OCI-LY1 (cell line): Measurements from ENCODE around the gene MCC.

Source experiments
- H2AFZ ChIP-seq: fragments of 200-600 bp; sonication (generic), shearing (Covaris generic); 2 replicates; pipeline ENCODE4 v1.6.0; 2014; ENCODE audit warnings: antibody characterized with exemption, mild to moderate bottlenecking, low read length
- H3F3A ChIP-seq: fragments of 200-600 bp; sonication (generic), shearing (Covaris generic); 2 replicates; pipeline ENCODE4 v1.6.0; 2014; ENCODE audit warnings: mild to moderate bottlenecking, antibody characterized with exemption, low read length, moderate library complexity; ENCODE audit not compliant: insufficient read depth
- H3K27ac ChIP-seq: fragments of 200-600 bp; sonication (generic); 2 replicates; pipeline ENCODE4 v1.5.1; 2014; ENCODE audit warnings: low read length, mixed run types, mild to moderate bottlenecking, low read depth; ENCODE audit not compliant: poor library complexity, severe bottlenecking
- H3K27me3 ChIP-seq: fragments of 200-600 bp; sonication (generic); 2 replicates; pipeline ENCODE4 v1.6.0; 2014; ENCODE audit warnings: antibody characterized with exemption, mild to moderate bottlenecking, low read length, moderate library complexity; ENCODE audit not compliant: insufficient read depth
- H3K36me3 ChIP-seq: fragments of 200-600 bp; sonication (generic); 2 replicates; pipeline ENCODE4 v1.6.1; 2014; ENCODE audit warnings: mild to moderate bottlenecking, antibody characterized with exemption, low read length, moderate library complexity, mixed read lengths; ENCODE audit not compliant: insufficient read depth
- H3K4me1 ChIP-seq: fragments of 200-600 bp; sonication (generic); 2 replicates; pipeline ENCODE4 v1.5.1; 2014; ENCODE audit warnings: mild to moderate bottlenecking, low read length, moderate library complexity; ENCODE audit not compliant: insufficient read depth, severe bottlenecking
- H3K4me2 ChIP-seq: fragments of 200-600 bp; sonication (generic), shearing (Covaris generic); 2 replicates; pipeline ENCODE4 v1.6.1; 2014; ENCODE audit warnings: low read length
- H3K4me3 ChIP-seq: fragments of 200-600 bp; sonication (generic); 2 replicates; pipeline ENCODE4 v1.5.1; 2014; ENCODE audit warnings: low read length, low read depth, mild to moderate bottlenecking, mixed read lengths; ENCODE audit not compliant: poor library complexity, severe bottlenecking
- H3K79me2 ChIP-seq: fragments of 200-600 bp; shearing (Covaris generic); 2 replicates; pipeline ENCODE4 v1.6.1; 2016; ENCODE audit warnings: mixed run types, low read length, mixed read lengths; ENCODE audit not compliant: insufficient read depth
- H3K9ac ChIP-seq: fragments of 200-600 bp; sonication (generic), shearing (Covaris generic); 2 replicates; pipeline ENCODE4 v1.6.1; 2014; ENCODE audit warnings: mild to moderate bottlenecking, low read length, mixed read lengths
- H3K9me2 ChIP-seq: fragments of 200-600 bp; sonication (generic), shearing (Covaris generic); 2 replicates; pipeline ENCODE4 v1.6.1; 2014; ENCODE audit warnings: low read depth, mild to moderate bottlenecking, low read length, mixed read lengths
- H3K9me3 ChIP-seq: fragments of 200-600 bp; shearing (Covaris generic); 2 replicates; pipeline ENCODE4 v1.6.1; 2014; ENCODE audit warnings: low read length, mixed read lengths
- H4K20me1 ChIP-seq: fragments of 200-600 bp; sonication (generic), shearing (Covaris generic); 2 replicates; pipeline ENCODE4 v1.6.0; 2016; ENCODE audit warnings: mild to moderate bottlenecking, low read length; ENCODE audit not compliant: insufficient read depth
- EZH2 ChIP-seq: fragments of 200-600 bp; sonication (generic), shearing (Covaris generic); IDR thresholded peaks from 2 replicates; pipeline ENCODE4 v1.8.0; 2017; ENCODE audit warnings: borderline replicate concordance, mixed run types, mild to moderate bottlenecking, antibody characterized with exemption, low read length, moderate library complexity, mixed read lengths
- TF ChIP-seq, protein P1 (sequence below): fragments of 200-600 bp; sonication (generic), shearing (Covaris generic); IDR thresholded peaks from 2 replicates; pipeline ENCODE4 v1.5.1; 2017; ENCODE audit warnings: mild to moderate bottlenecking, antibody characterized with exemption, low read length, moderate library complexity, mixed read lengths

The MCC gene

DNA sequence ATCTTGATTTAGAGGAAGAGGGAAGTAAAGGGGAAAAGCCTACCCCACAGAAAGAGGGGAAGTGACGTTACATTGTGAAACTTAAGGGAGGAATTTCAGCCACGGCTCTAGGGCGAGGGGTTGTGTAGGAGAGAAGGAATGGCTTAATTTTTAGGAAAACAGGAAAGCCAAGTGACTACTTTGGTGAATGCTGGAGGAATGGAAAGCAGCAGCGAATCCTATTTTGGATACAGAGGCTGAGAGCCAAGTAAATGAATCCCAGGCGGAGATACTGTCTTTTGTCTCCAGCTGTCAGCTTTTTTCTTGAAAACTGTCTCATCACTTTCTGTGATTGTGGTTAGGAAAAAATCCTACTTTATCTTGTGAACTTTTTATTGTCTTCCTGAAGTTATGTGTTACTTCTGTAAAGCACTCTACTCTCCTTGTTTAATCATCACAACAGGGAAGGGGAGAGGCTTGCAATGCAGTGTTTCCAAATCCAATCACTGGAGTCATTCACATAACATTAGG is 241.8 kb downstream of the MCC start:
- Histone ChIP-seq H3K79me2 (no peaks in the 10 kb centered on the region), H3K9me2 (no peaks in the 10 kb centered on the region), H3F3A (no peaks in the 10 kb centered on the region), H3K4me1 (no peaks in the 10 kb centered on the region), H3K4me2 (no peak overlapping the region), H2AFZ (no peak overlapping the region), H3K4me3 (no peak overlapping the region), H3K27me3 (no peaks in the 10 kb centered on the region), H3K9me3 (no peaks in the 10 kb centered on the region), H3K36me3 (no peaks in the 10 kb centered on the region), H4K20me1 (no peaks in the 10 kb centered on the region), H3K9ac (no peak overlapping the region), H3K27ac (no peak overlapping the region)
- TF ChIP-seq, protein P1, sequence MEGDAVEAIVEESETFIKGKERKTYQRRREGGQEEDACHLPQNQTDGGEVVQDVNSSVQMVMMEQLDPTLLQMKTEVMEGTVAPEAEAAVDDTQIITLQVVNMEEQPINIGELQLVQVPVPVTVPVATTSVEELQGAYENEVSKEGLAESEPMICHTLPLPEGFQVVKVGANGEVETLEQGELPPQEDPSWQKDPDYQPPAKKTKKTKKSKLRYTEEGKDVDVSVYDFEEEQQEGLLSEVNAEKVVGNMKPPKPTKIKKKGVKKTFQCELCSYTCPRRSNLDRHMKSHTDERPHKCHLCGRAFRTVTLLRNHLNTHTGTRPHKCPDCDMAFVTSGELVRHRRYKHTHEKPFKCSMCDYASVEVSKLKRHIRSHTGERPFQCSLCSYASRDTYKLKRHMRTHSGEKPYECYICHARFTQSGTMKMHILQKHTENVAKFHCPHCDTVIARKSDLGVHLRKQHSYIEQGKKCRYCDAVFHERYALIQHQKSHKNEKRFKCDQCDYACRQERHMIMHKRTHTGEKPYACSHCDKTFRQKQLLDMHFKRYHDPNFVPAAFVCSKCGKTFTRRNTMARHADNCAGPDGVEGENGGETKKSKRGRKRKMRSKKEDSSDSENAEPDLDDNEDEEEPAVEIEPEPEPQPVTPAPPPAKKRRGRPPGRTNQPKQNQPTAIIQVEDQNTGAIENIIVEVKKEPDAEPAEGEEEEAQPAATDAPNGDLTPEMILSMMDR = no peak
- TF ChIP-seq EZH2 = no peak

DNA sequence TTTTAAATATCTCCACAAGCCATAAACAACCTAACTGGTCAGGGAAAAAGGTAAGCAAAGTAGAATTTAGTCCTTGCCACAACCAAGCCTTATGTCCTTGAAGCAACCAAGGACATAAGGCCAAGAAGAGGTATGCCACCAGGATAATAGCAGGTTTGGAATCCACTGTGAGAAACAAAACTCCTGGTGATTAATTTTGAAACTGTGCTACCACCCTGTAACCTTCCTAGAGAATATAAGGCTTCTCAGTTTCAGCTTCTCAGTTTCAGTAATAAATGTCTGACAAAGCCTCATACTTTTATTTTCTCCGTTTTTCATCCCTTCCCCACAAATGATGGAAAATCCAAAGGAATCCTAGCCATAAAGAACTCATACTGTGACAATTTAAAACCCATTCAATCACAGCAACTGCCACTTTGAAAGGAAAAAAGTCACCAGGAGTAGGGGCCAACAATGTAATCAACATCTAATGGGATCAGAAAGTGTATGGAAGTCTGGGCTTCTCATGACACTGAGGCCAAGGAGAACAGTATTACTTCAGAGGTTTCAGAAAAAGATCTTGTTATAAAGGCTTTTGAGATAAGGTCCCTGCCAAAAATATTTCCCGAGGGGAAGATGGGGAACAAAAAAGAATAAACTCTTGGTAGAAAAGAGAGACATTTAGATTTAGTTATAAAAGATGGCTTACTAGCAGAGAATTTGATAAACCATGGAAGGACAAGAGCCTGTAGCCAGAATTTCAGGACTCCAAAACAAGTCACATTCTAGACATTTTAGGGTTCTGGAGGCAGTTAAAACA is 242.6 kb downstream of the MCC start:
- Histone ChIP-seq H3K9me2 (no peaks in the 10 kb centered on the region), H2AFZ (no peak overlapping the region), H3K4me1 (no peaks in the 10 kb centered on the region), H3K4me3 (no peak overlapping the region), H3K4me2 (no peak overlapping the region), H3K79me2 (no peaks in the 10 kb centered on the region), H3K9ac (no peak overlapping the region), H3K27ac (no peak overlapping the region), H3K9me3 (no peaks in the 10 kb centered on the region), H4K20me1 (no peaks in the 10 kb centered on the region), H3F3A (no peaks in the 10 kb centered on the region), H3K27me3 (no peaks in the 10 kb centered on the region), H3K36me3 (no peaks in the 10 kb centered on the region)
- TF ChIP-seq, protein P1 = no peak
- TF ChIP-seq EZH2 = no peak

DNA sequence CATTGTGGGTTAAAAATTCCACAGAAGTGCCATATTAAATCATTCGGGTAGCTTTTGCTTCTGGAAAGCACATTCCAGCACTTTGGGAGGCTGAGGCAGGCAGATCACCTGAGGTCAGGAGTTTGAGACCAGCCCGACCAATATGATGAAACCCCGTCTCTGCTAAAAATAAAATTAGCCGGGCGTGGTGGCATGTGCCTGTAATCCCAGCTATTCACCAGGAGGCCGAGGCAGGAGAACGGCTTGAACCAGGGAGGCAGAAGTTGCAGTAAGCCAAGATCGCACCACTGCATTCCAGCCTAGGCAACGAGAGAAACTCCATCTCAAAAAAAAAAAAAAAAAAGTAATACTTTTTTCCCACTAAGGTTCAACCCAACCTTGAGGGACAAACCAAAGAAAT is 243.3 kb downstream of the MCC start:
- Histone ChIP-seq H3K4me2 (no peak overlapping the region), H4K20me1 (no peaks in the 10 kb centered on the region), H3K27ac (no peak overlapping the region), H3K4me1 (no peaks in the 10 kb centered on the region), H3K79me2 (no peaks in the 10 kb centered on the region), H3K27me3 (no peaks in the 10 kb centered on the region), H3K9me2 (no peaks in the 10 kb centered on the region), H3F3A (no peaks in the 10 kb centered on the region), H3K9ac (no peak overlapping the region), H3K4me3 (no peak overlapping the region), H2AFZ (no peak overlapping the region), H3K36me3 (no peaks in the 10 kb centered on the region), H3K9me3 (no peaks in the 10 kb centered on the region)
- TF ChIP-seq, protein P1 = no peak
- TF ChIP-seq EZH2 = no peak
